Right hindlimb (tissue), 1 donor: ENCODE measurements around the gene FGF3.
A peak's percentile ranks its signal among the peaks of the same experiment; 100 is the strongest.

Experiments used
- DNase-seq: peaks from one replicate; pipeline ENCODE4 v3.0.0-alpha.2; 2018

Gene FGF3

GRCh38 chr11:69818603-69819441 lies at the start of gene FGF3:
Gene FGF3 (minus strand): TSS chr11:69819416. CDS start chr11:69818933, 483 bp downstream.
- DNase-seq, result no peak

- DNase-seq, result no peak
Observed at GRCh38 chr11:69868871-69869270, 49.7 kb upstream of the FGF3 start.

GRCh38 chr11:69868006-69868810 lies 49.0 kb upstream of the FGF3 start:
- DNase-seq, result no peak

GRCh38 chr11:69867076-69868005 lies 48.1 kb upstream of the FGF3 start:
- DNase-seq, result no peak

DNA sequence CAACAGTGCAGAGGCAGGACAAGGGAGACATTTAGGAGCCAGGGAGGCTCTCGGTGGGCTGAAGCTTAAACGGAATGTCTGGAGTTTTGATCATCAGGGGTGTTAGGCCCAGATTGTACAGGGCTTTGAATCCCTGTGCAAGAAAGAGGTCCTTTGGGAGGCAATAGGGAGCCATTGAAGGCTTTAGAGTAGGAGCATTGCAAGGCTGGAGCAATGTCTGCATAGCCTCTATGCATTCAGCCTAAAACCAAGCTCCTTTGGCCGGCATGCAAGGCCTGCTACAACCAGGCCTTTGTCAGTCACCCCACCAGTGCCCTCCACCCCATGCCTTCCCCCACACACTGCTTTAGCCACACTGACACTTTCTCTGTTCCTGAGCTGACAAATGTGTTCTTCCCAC lies 47.4 kb upstream of the FGF3 start:
- DNase-seq, result no peak

- DNase-seq, result no peak
Observed at GRCh38 chr11:69865707-69866106, 46.5 kb upstream of the FGF3 start.

DNA sequence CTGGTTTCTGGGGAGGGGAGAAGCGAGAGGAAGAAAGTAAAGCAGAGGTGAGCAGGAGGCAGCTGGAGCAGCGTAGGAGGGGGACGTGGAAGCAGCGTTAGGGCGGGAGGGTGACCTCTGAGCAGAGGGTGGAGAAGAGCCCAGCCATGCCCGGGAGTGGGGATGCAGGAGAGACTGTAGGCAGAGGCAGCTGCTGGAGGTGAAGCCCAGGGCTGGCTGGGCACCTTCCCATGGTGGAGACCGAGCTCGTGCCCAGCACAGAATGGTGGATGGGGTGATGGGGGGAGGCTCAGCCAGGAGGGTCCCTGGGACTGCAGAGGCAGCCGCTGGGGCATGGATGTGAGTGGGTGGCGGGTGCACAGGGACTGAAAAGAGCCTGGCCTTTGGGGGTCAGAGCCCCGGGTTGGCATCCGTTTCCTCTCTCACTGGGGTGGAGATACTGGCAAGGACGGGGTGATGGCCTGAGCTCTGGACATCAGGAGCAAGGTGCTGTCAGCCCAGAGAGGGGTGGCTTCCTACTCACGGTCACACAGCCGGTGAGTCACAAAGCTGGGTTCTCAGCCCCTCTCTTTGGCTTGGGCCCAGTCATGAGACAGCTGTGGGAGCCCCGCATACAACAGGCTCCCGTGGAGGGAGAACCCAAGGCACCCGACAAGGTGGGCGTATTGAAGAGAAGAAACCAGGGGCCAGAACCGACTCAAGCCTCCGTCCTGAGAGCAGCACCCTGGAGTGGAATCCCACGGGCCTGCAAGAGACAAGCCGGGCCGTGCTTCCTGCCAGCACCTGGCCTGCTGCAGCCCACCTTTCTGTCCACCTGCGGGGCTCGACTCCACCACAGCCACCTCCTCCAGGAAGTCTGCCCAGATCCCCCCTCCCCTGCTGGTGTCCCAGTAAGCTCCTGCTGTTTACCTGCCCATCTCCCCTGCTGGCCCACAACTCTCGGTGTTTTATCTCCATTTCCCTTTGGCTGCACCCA lies 45.8 kb upstream of the FGF3 start:
- no peak for DNase-seq

GRCh38 chr11:69863544-69864200 lies 44.5 kb upstream of the FGF3 start:
- no peak for DNase-seq

DNA sequence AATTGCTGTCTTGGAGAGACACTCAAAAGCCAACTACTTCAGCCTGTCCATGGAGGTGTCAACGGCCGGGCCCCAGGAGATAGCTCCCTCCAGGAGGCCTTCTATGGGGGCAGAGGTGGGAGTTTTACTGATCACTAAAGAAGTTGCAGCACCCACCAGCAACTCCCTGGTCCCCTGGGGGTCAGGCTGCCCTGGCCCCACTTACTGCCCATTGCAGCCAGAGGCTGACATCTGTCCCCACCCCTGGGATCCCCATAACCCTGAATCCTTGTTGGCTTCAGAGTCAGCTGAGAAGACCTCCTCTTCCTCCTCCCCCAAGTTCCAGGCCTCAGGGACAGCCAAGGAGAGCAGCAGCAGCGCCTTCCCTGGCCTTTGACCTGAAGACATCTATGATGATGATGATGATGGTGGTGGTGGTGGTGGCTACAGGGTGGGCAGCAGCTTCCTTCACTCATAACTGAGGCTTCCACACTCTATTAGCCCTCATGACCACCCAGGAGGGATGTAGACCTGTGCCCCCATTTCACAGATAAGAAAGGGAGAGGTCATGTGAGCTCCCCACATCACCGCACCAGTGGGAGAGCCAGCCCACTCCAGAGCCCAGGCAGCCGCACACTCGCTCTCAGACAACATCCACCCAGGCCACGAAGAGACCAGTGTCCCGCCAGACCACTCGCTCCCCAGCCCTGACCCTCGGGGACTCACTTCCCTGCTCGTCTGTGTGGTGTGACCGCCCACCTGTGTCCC lies 43.8 kb upstream of the FGF3 start:
- no peak for DNase-seq

DNA sequence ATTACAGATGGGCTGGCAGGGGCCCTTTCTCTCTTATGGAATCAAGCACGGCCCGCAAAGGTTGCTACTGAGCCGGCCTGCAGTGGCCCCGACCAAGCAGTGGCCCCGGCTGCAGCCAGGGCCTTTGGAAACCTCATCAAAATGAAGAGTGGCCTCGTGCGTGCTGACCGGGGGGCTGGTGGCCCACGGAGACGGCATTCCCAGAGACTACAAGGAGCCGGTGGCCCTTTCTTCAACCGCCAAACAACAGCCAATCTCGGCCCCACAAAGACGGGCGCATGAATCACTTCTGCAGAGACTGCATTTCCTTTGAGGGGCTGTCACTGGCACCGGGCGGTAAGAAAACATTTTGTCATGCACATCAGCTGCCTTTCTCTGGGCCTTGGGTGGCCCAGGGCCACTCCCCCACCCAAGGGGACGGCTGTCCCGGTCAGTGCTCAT lies 43.1 kb upstream of the FGF3 start:
- no peak for DNase-seq

DNA sequence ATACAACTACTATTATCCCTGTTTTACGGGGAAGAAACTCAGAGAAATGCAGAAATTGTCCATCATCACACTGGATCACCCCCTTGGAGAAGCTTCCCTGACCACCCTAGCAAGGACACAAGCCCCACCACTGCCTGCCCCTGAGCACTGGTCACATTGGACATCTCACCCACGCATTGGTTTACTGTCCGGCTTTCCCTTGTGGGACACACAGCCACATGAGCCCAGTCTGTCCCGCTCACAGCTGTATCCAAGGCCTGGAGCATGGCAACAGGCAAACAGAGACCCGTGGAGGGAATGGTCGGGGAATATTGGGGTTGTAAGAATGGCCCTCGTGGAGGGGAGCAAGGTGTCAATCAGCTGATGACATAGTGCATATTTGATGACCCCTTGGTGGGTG lies 42.7 kb upstream of the FGF3 start:
- no peak for DNase-seq

GRCh38 chr11:69860796-69861445 lies 41.7 kb upstream of the FGF3 start:
- DNase-seq, result no peak

GRCh38 chr11:69860244-69860643 lies 41.0 kb upstream of the FGF3 start:
- no peak for DNase-seq

GRCh38 chr11:69859275-69859934 lies 40.2 kb upstream of the FGF3 start:
- DNase-seq, result no peak

DNA sequence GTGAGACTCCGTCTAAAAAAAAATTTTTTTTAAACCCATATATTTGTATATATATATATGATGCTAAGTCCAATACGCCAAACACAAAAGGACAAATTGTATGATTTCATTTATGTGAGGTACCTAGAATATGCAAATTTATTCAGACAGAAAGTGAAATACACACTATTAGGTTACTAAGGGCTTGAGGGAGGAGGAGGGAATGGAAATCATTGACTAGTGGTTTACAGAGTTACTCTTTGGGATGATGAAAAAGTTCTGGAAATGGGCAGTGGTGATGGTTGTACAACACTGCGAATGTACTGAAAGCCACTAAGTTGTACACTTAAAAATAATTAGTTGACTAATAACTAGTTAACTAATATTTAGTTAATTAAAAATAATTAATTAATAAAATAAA lies 36.2 kb upstream of the FGF3 start:
- no peak for DNase-seq

DNA sequence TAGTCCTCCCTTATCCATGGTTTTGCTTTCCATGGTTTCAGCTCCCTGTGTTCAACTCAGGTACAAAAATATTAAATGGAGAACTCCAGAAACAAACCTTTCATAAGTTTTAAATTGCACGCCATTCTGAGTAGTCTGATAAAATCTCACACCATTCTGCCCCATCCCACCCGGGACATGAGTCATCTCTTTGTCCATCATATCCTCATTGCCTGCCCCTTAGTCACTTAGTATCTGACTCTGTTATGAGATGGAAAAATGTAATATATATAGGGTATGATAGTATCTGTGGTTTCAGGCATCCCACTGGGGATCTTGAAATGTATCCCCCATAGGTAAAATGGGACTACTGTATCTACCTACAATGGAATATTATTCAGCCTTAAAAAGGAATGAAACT lies 35.5 kb upstream of the FGF3 start:
- no peak for DNase-seq

- DNase-seq, result no peak
Observed at GRCh38 chr11:69852056-69852455, 32.8 kb upstream of the FGF3 start.

DNA sequence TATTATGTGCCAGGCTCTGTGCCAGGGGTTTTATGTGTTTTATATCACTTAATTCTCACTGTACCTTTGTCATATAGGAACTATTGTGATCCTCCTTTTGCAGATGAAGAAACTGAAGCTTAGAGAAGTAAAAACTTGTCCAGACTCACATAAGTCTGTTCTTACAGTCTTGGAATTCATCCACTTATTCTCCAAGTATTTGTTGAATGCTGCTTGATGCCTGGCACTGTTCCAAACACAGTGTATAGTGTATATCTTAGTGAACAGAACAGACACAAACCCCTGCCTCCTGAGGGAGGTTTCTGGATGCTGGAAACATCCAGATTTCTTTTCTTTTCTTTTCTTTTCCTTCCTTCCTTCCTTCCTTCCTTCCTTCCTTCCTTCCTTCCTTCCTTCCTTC lies 29.0 kb upstream of the FGF3 start:
- peak; percentile 25 for DNase-seq

DNA sequence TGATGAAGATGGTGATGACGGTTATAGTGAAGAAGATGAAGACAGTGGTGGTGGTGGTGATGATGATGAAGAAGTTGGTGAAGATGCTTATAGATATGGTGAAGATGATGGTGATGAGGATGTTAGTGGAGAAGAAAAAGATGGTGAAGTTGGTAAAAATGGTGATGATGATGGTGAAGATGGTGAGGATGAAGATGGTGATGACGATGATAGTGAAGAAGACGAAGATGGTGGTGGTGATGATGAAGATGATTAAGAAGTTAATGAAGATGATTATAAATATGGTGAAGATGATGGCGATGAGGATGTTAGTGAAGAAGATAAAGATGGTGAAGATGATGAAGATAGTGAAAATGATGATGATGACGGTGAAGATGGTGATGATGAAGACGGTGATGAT lies 25.2 kb upstream of the FGF3 start:
- DNase-seq, result no peak
